Sigmoid colon (tissue), 4 donors: ENCODE results near the gene HOXB6.

Experiments
- POLR2A ChIP-seq, 2 donors: fragments of 450-650 bp; IDR thresholded peaks; one replicate each; pipeline ENCODE4 v1.6.1; 2016; ENCODE audit warnings: antibody characterized with exemption in 2 of 2, mild to moderate bottlenecking in 2 of 2, moderate library complexity in 2 of 2
- POLR2AphosphoS5 ChIP-seq, 4 donors: sonication (generic); formaldehyde crosslinking; IDR thresholded peaks; one replicate each; pipeline ENCODE4 v1.6.1; 2017; ENCODE audit warnings: antibody characterized with exemption in 4 of 4
- TF ChIP-seq, protein P1 (sequence below), 4 experiments: fragments of 450-650 bp in 3 of 4; fragments of 200-600 bp in 1 of 4; IDR thresholded peaks; one replicate each; pipeline ENCODE4 v1.5.1; 2016 to 2019; ENCODE audit warnings: antibody characterized with exemption in 4 of 4, mild to moderate bottlenecking in 3 of 4, moderate library complexity in 2 of 4

DNA sequence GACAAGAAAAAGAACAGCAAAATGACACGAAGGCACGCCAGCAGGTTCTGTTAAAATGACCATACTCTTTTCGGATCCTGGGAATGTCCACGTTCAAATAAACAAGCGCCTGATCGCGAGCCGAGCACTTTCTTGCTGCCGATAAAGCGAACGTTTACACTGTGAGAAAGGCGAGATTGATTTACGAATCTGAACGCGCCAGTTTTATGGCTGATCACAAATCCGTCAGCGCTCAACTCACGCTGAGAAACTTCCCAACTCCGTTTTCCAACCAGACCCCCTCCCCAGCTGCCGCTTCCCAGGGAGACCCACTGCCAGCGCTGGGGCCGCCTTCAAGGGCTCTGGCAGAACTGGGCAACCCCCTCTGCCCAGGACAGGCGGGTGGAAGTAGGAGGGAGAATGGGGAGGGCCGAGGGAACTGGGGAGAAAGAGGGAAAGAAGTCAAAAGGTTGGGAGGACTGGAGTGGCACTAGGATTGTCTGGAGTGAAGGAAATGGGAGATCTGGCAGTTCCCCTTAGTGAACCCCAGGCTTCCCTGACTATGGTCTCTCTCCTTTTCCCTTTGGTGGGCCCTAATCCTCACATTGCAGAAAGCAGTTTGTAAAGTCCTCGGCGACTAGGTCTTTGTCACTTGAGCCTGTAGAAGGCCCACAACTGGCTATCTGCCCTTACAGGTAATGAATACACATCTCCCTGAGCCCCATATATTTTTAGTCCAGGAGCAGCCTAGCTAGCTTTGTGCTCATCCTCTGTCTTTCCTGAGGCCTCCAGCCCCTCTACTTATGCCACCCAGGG, 33.6 kb downstream of the HOXB6 start:
- TF ChIP-seq, protein P1, sequence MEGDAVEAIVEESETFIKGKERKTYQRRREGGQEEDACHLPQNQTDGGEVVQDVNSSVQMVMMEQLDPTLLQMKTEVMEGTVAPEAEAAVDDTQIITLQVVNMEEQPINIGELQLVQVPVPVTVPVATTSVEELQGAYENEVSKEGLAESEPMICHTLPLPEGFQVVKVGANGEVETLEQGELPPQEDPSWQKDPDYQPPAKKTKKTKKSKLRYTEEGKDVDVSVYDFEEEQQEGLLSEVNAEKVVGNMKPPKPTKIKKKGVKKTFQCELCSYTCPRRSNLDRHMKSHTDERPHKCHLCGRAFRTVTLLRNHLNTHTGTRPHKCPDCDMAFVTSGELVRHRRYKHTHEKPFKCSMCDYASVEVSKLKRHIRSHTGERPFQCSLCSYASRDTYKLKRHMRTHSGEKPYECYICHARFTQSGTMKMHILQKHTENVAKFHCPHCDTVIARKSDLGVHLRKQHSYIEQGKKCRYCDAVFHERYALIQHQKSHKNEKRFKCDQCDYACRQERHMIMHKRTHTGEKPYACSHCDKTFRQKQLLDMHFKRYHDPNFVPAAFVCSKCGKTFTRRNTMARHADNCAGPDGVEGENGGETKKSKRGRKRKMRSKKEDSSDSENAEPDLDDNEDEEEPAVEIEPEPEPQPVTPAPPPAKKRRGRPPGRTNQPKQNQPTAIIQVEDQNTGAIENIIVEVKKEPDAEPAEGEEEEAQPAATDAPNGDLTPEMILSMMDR (IDR thresholded peaks at IDR 0.05), result no peak
- TF ChIP-seq POLR2AphosphoS5 (IDR thresholded peaks at IDR 0.05) (peak in 3 of 4 donors; percentile 34 to 67 (median 43)), POLR2A (IDR thresholded peaks at IDR 0.05) (no peak)
